Naive thymus-derived CD4-positive, alpha-beta T cell (primary cell): Measurements from ENCODE around the gene BLTP3B. TPM values are rescaled to one million over a fixed set of nuclear protein-coding genes. Genes with fewer than 3 reads are reported as not detected.
A peak's percentile ranks its signal among the peaks of the same experiment; 100 is the strongest.
"Not testable (repeated sequence)": the region's sequence is repeated elsewhere in the genome, so short reads cannot be mapped to it uniquely, and the experiment has no call there.

Experiments
- ATAC-seq: fragments of 150-1000 bp; cut with Tn5 transposase; 2 replicates; pipeline ENCODE4 v1.10.0; 2021; ENCODE audit warnings: mild to moderate bottlenecking, moderate library complexity
- CTCF ChIA-PET: fragments of 350-600 bp; sonication (Branson Sonifier 250); formaldehyde crosslinking; loops from one replicate; lab custom pipeline; 2021; ENCODE audit warnings: antibody characterized with exemption; lab: Charles Lee
- POLR2A ChIA-PET: fragments of 350-600 bp; sonication (Branson Sonifier 250); formaldehyde crosslinking; loops from one replicate; lab custom pipeline; 2021; ENCODE audit warnings: antibody characterized with exemption, inconsistent platforms; lab: Charles Lee
- DNase-seq, 9 donors: peaks; one replicate each; pipeline versions ENCODE4 v3.0.0 to v3.0.0-alpha.2; 2020 to 2022; ENCODE audit warnings: mixed read lengths in 1 of 9
- H3K27ac ChIP-seq: one replicate; pipeline ENCODE4 v1.7.0; 2013; ENCODE audit warnings: mild to moderate bottlenecking, low read depth, low read length, moderate library complexity
- H3K27me3 ChIP-seq, 2 donors: one replicate each; pipeline ENCODE4 v1.7.0; 2013; ENCODE audit warnings: low read length in 2 of 2, mild to moderate bottlenecking in 2 of 2, moderate library complexity in 2 of 2; ENCODE audit not compliant: control insufficient read depth in 2 of 2, insufficient read depth in 2 of 2
- H3K36me3 ChIP-seq, 3 experiments: 1 replicate in 2 of 3; 2 replicates in 1 of 3; pipeline ENCODE4 v1.7.0; 2013; ENCODE audit warnings: low read length in 3 of 3, mild to moderate bottlenecking in 3 of 3, moderate library complexity in 1 of 3; ENCODE audit not compliant: insufficient read depth in 3 of 3, control insufficient read depth in 2 of 3
- H3K4me1 ChIP-seq, 2 donors: one replicate each; pipeline ENCODE4 v1.7.0; 2013; ENCODE audit warnings: low read length in 2 of 2, mild to moderate bottlenecking in 2 of 2, moderate library complexity in 1 of 2; ENCODE audit not compliant: control insufficient read depth in 2 of 2, insufficient read depth in 2 of 2
- H3K4me3 ChIP-seq: 2 replicates; pipeline ENCODE4 v1.7.0; 2013; ENCODE audit warnings: mild to moderate bottlenecking, low read length
- H3K9me3 ChIP-seq, 3 experiments: 1 replicate in 2 of 3; 2 replicates in 1 of 3; pipeline ENCODE4 v1.7.0; 2013; ENCODE audit warnings: low read length in 3 of 3; ENCODE audit not compliant: control insufficient read depth in 2 of 3
- H3K27ac Mint-ChIP-seq, 9 donors: one replicate each; pipeline ENCODE4 v1.8.0; 2020 to 2022; ENCODE audit warnings: mixed read lengths in 9 of 9, mild to moderate bottlenecking in 8 of 9, moderate library complexity in 5 of 9, inconsistent platforms in 2 of 9
- H3K27me3 Mint-ChIP-seq, 5 donors: one replicate each; pipeline ENCODE4 v1.8.0; 2021 to 2022; ENCODE audit warnings: mixed read lengths in 5 of 5, mild to moderate bottlenecking in 1 of 5
- H3K36me3 Mint-ChIP-seq, 5 donors: one replicate each; pipeline ENCODE4 v1.8.0; 2020 to 2022; ENCODE audit warnings: mixed read lengths in 5 of 5, mild to moderate bottlenecking in 3 of 5, inconsistent platforms in 1 of 5
- H3K4me1 Mint-ChIP-seq, 7 donors: one replicate each; pipeline ENCODE4 v1.8.0; 2020 to 2022; ENCODE audit warnings: mixed read lengths in 7 of 7, mild to moderate bottlenecking in 3 of 7, inconsistent platforms in 1 of 7
- H3K4me3 Mint-ChIP-seq, 10 donors: one replicate each; pipeline ENCODE4 v1.8.0; 2020 to 2022; ENCODE audit warnings: mild to moderate bottlenecking in 10 of 10, mixed read lengths in 10 of 10, moderate library complexity in 6 of 10, inconsistent platforms in 2 of 10
- H3K9me3 Mint-ChIP-seq, 11 donors: one replicate each; pipeline ENCODE4 v1.8.0; 2020 to 2022; ENCODE audit warnings: mixed read lengths in 11 of 11, mild to moderate bottlenecking in 4 of 11, inconsistent platforms in 1 of 11, moderate library complexity in 1 of 11
- intact Hi-C, 2 donors: fragments of 100-400 bp; cut with micrococcal nuclease; formaldehyde crosslinking; loops; one replicate each; pipeline ENCODE4 v1.15.1; 2023
- polyA plus RNA-seq, 2 donors: library from polyadenylated mRNA; unstranded; fragments of 300-500 nt; fragmentation: Illumina TruSeq; gene quantifications; one replicate each; pipeline ENCODE4 v1.2.3, GENCODE V29; 2021
- total RNA-seq, 6 experiments: library from RNA in 5 of 6; stranded (reverse) in 5 of 6; gene quantifications; 1 replicate in 5 of 6; 2 replicates in 1 of 6; pipeline ENCODE4 v1.2.3 and lab custom pipeline; 2021 to 2026

The BLTP3B gene
- total and polyA plus RNA-seq, 7 experiments from 2014 or later = 12.7 to 28.9 (median 16.8) TPM

DNA sequence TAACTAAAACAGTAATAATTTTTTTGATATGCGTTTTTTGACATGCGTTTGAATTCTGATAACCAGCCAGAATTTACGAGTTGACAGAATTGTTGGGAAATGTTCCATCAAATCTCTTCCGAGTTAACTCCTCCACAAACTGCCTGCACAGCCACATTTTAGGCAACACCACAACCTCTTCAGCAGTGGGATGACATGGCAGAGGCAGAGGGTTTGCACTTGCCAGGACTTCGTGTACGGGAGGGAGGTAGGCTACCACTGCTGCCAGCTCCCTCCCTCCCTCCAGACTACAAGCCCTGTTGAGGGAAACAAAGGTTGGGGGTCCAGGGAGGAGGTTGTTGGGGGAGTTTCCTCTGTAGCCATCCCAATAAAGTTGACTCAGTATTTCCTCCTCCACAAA is 43.4 kb upstream of the BLTP3B start:
- ChIA-PET CTCF (no interaction called here), POLR2A (interaction anchor here (1.9 kb wide), 1 partner anchor 15 kb away, joined by 6 read pairs; the partner anchor contains the start of gene ACTR6)
- H3K27me3 Mint-ChIP-seq = no peaks in the 10 kb centered on the region
- ATAC-seq (no peak), DNase-seq (no peak)
- H3K4me1 ChIP-seq = no peaks in the 10 kb centered on the region
- H3K9me3 Mint-ChIP-seq = peaks cover 0 to 6% (median 0%) of the 10 kb centered on the region in 11 donors
- H3K36me3 Mint-ChIP-seq = peaks cover 6 to 31% (median 12%) of the 10 kb centered on the region in 5 donors
- intact Hi-C loops = no loop called here
- H3K4me1 Mint-ChIP-seq = peaks cover 0 to 29% (median 3%) of the 10 kb centered on the region in 7 donors
- no peak overlapping the region for H3K4me3 ChIP-seq
- no peaks in the 10 kb centered on the region for H3K9me3 ChIP-seq
- no peak overlapping the region for H3K27ac Mint-ChIP-seq
- peaks cover 0 to 12% (median 0%) of the 10 kb centered on the region in 3 experiments for H3K36me3 ChIP-seq
- no peak overlapping the region for H3K27ac ChIP-seq
- no peaks in the 10 kb centered on the region for H3K27me3 ChIP-seq
- no peak overlapping the region for H3K4me3 Mint-ChIP-seq

DNA sequence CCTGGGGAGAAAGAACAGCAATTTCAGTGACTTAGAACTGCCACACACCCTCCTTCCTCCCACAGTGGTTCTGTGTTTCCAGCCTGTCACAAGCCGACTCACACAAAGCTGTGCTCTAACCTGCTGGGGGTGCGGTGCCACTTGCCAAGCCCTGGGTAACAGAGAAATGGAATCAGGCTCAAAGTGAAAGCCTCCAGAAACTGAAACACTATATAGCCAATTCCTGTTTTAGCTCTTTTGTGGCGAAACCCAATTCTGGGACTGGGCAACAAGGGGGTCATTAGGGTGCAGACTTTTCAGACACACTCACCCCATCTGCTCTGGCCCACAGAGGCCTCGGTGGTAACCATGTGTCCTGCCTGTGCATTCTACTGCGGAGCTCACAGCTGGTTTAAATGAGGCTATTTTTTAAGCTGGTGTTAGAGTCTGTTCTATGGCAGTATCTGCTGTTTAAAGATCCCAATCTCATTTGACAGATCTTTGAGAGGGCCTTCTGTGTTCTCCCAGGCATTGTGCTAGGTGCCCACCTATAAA is 42.8 kb upstream of the BLTP3B start:
- H3K4me1 ChIP-seq = no peaks in the 10 kb centered on the region
- no peaks in the 10 kb centered on the region for H3K27me3 Mint-ChIP-seq
- no peak overlapping the region for H3K4me3 ChIP-seq
- ATAC-seq = peak; percentile 36
- POLR2A ChIA-PET = interaction anchor here (1.9 kb wide), 1 partner anchor 16 kb away, joined by 6 read pairs; the partner anchor contains the start of gene ACTR6
- H3K27me3 ChIP-seq = no peaks in the 10 kb centered on the region
- CTCF ChIA-PET = no interaction called here
- peak overlapping the region in 1 of 9 donors; percentile 36 for H3K27ac Mint-ChIP-seq
- no peaks in the 10 kb centered on the region for H3K9me3 ChIP-seq
- peaks cover 0 to 12% (median 0%) of the 10 kb centered on the region in 3 experiments for H3K36me3 ChIP-seq
- peak in 1 of 9 donors; percentile 32 for DNase-seq
- peaks cover 0 to 6% (median 0%) of the 10 kb centered on the region in 11 donors for H3K9me3 Mint-ChIP-seq
- H3K4me1 Mint-ChIP-seq = peaks cover 0 to 31% (median 3%) of the 10 kb centered on the region in 7 donors
- intact Hi-C loops = loop anchor here in 1 of 2 donors (1.0 kb wide), 1 partner anchor 14 kb away; no protein-coding TSS in a partner anchor
- no peak overlapping the region for H3K4me3 Mint-ChIP-seq
- H3K27ac ChIP-seq = no peak overlapping the region
- peaks cover 8 to 30% (median 12%) of the 10 kb centered on the region in 5 donors for H3K36me3 Mint-ChIP-seq

DNA sequence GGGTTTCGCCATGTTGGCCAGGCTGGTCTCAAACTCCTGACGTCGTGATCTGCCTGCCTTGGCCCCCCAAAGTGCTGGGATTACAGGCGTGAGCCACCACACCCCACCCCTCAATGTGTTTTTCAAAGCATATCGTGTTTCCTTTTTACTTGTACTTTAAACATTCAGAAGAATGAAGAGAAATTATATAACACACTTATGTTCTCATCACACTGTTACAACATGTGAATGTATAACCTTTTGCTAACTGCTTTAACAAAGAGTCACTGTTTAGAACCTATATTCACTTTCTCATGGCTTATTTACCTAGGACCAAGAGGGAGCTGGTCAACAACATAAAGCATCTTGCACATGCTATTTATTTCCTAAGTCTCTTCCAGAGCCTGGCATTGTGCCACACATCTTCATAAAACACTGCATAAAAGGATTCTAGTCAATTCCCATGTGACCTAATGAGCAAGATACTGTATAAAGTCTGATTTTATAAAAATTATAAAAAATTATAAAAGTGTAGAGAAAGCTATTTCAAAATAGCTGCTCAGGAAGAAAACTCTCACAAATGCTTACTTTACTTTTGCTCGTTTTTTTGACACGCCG is 42.0 kb upstream of the BLTP3B start:
- Histone ChIP-seq H3K36me3 (peaks cover 0 to 8% (median 0%) of the 10 kb centered on the region in 3 experiments), H3K9me3 (no peaks in the 10 kb centered on the region), H3K27me3 (no peaks in the 10 kb centered on the region), H3K4me3 (no peak overlapping the region), H3K4me1 (no peaks in the 10 kb centered on the region), H3K27ac (no peak overlapping the region)
- ChIA-PET CTCF (no interaction called here), POLR2A (no interaction called here)
- Mint-ChIP-seq H3K4me1 (peaks cover 0 to 33% (median 3%) of the 10 kb centered on the region in 7 donors), H3K27me3 (no peaks in the 10 kb centered on the region), H3K4me3 (no peak overlapping the region), H3K9me3 (peaks cover 0 to 6% (median 0%) of the 10 kb centered on the region in 11 donors), H3K27ac (no peak overlapping the region), H3K36me3 (peaks cover 4 to 27% (median 12%) of the 10 kb centered on the region in 5 donors)
- intact Hi-C loops = loop anchor here in 1 of 2 donors (1.0 kb wide), 1 partner anchor 15 kb away; no protein-coding TSS in a partner anchor
- DNase-seq = no peak
- no peak for ATAC-seq

DNA sequence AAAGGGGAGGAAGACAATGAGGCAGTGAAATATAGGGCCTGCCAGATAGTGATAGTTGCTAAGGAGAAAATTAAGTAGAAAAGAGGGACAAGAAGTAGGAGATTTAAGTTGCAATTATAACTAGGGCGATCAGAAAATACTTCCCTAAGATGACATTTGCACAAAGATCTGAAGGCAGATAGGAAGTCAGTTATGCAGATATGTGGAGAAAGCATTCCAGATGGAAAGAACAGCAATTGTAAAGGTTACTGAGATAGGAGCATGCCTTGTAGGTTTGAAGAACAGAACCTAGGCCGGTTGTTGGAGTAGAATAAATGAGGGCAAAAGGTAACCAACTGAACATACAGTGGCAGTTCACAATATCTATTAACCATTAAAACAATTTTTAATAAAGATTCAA is 36.6 kb upstream of the BLTP3B start:
- intact Hi-C loops = no loop called here
- DNase-seq (no peak), ATAC-seq (no peak)
- Mint-ChIP-seq H3K36me3 (peaks cover 0 to 28% (median 15%) of the 10 kb centered on the region in 5 donors), H3K27ac (no peak overlapping the region), H3K27me3 (no peaks in the 10 kb centered on the region), H3K4me3 (no peak overlapping the region), H3K9me3 (no peaks in the 10 kb centered on the region), H3K4me1 (peaks cover 0 to 10% (median 0%) of the 10 kb centered on the region in 7 donors)
- POLR2A ChIA-PET = no interaction called here
- Histone ChIP-seq H3K27me3 (no peaks in the 10 kb centered on the region), H3K9me3 (no peaks in the 10 kb centered on the region), H3K27ac (no peak overlapping the region), H3K36me3 (peaks cover 0 to 4% (median 0%) of the 10 kb centered on the region in 3 experiments), H3K4me1 (no peaks in the 10 kb centered on the region), H3K4me3 (no peak overlapping the region)
- CTCF ChIA-PET = no interaction called here

DNA sequence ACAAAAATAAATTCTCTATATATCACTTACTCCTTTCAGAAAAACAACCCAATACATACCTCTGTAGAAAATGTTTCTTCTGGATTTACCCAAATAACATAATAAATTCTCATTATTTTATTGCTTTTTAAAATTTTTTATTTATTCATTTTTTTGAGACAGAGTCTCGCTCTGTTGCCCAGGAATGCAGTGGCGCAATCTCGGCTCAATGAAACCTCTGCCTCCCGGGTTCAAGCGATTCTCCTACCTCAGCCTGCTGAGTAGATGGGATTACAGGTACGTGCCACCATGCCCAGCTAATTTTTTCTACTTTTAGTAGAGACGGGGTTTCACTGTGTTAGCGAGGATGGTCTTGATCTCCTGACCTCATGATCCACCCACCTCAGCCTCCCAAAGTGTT is 33.8 kb upstream of the BLTP3B start:
- H3K27me3 Mint-ChIP-seq, H3K4me3 ChIP-seq: not testable (repeated sequence)

DNA sequence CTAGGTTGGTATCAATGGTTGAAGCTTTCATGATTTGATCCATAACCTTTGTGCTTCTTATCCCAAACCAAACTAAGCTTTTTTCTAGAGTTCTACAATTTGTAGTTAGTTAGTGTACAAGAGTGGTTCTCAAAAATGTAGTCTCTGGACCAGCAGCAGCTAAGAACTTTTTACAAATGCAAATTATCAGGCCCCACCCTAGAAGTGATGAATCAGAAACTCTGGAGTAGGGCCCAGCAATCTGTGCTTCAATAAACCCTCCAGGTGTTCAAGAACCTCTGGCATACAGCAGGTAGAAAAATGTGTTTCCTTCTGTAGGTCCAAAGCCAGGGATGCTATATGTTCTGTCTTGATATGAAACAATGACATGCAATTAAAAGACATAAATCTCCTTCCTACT is 31.8 kb upstream of the BLTP3B start:
- H3K27ac ChIP-seq = no peak overlapping the region
- peaks cover 0 to 38% (median 11%) of the 10 kb centered on the region in 5 donors for H3K36me3 Mint-ChIP-seq
- H3K4me3 ChIP-seq = no peak overlapping the region
- DNase-seq (no peak), ATAC-seq (no peak)
- H3K9me3 ChIP-seq = no peaks in the 10 kb centered on the region
- POLR2A ChIA-PET = no interaction called here
- H3K27ac Mint-ChIP-seq = peak overlapping the region in 1 of 9 donors; percentile 4
- no peaks in the 10 kb centered on the region for H3K27me3 ChIP-seq
- no peak overlapping the region for H3K4me3 Mint-ChIP-seq
- CTCF ChIA-PET = no interaction called here
- H3K9me3 Mint-ChIP-seq = no peaks in the 10 kb centered on the region
- intact Hi-C loops = no loop called here
- H3K36me3 ChIP-seq = peaks cover 0 to 9% (median 4%) of the 10 kb centered on the region in 3 experiments
- no peaks in the 10 kb centered on the region for H3K4me1 Mint-ChIP-seq
- no peaks in the 10 kb centered on the region for H3K4me1 ChIP-seq
- H3K27me3 Mint-ChIP-seq = no peaks in the 10 kb centered on the region

More for the DNA sequence above, 33.8 kb upstream of the BLTP3B start:
- H3K4me3 Mint-ChIP-seq, H3K27ac ChIP-seq, ATAC-seq, POLR2A ChIA-PET, DNase-seq, H3K9me3 Mint-ChIP-seq, H3K27ac Mint-ChIP-seq, intact Hi-C loops, H3K36me3 ChIP-seq, H3K27me3 ChIP-seq, H3K9me3 ChIP-seq, H3K4me1 Mint-ChIP-seq, H3K4me1 ChIP-seq: not testable (repeated sequence)
- CTCF ChIA-PET = interaction anchor here (0.6 kb wide), 1 partner anchor 85 kb away, joined by 3 read pairs; no protein-coding TSS in a partner anchor
- peaks cover 0 to 39% (median 19%) of the 10 kb centered on the region in 5 donors for H3K36me3 Mint-ChIP-seq
